ENCODE measurements around the gene SSBP4.

The SSBP4 gene

GRCh38 chr19:18434411-18435175 is 15.4 kb downstream of the SSBP4 start:
- no peak for DNase-seq

GRCh38 chr19:18435178-18435841 is 16.1 kb downstream of the SSBP4 start:
- DNase-seq = no peak

GRCh38 chr19:18435842-18436670 is 16.9 kb downstream of the SSBP4 start:
- DNase-seq = peak; percentile 39

GRCh38 chr19:18436671-18437490 is 17.7 kb downstream of the SSBP4 start:
- peak; percentile 93 for DNase-seq

GRCh38 chr19:18437491-18438330 is 18.5 kb downstream of the SSBP4 start, which contains the start of gene ISYNA1:
Gene ISYNA1 (minus strand): TSS chr19:18438133. CDS start chr19:18437979, 154 bp downstream.
- peak; percentile 86 for DNase-seq

GRCh38 chr19:18438331-18439024 is 19.3 kb downstream of the SSBP4 start:
- DNase-seq = peak; percentile 88

- DNase-seq = peak; percentile 75
Measured at GRCh38 chr19:18439025-18439909, 20.1 kb downstream of the SSBP4 start.

- DNase-seq = no peak
Measured at GRCh38 chr19:18439910-18440237, 20.7 kb downstream of the SSBP4 start.

GRCh38 chr19:18440415-18440877 is 21.2 kb downstream of the SSBP4 start:
- no peak for DNase-seq

- no peak for DNase-seq
Measured at GRCh38 chr19:18440936-18441803, 22.0 kb downstream of the SSBP4 start.

- no peak for DNase-seq
Measured at GRCh38 chr19:18441804-18442788, 22.9 kb downstream of the SSBP4 start.

GRCh38 chr19:18442941-18443340 is 23.7 kb downstream of the SSBP4 start:
- DNase-seq = no peak

GRCh38 chr19:18443406-18443805 is 24.2 kb downstream of the SSBP4 start:
- DNase-seq = no peak

- DNase-seq = no peak
Measured at GRCh38 chr19:18443831-18444230, 24.6 kb downstream of the SSBP4 start.

GRCh38 chr19:18444513-18444912 is 25.3 kb downstream of the SSBP4 start:
- DNase-seq = no peak

GRCh38 chr19:18445262-18445948 is 26.2 kb downstream of the SSBP4 start:
- DNase-seq = no peak
